ENCODE data around the gene SKAP1.
"Not testable (repeated sequence)": the region's sequence is repeated elsewhere in the genome, so short reads cannot be mapped to it uniquely, and the experiment has no call there.

Gene SKAP1

GRCh38 chr17:48429638-48430586 is at the start of gene SKAP1:
TSS of gene SKAP1 (minus strand) at chr17:48430214.
- DNase-seq: peak; percentile 51 to 62

- DNase-seq: no peak
Measured at GRCh38 chr17:48479014-48479402, 49.0 kb upstream of the SKAP1 start.

- DNase-seq: no peak
Measured at GRCh38 chr17:48478224-48479013, 48.4 kb upstream of the SKAP1 start.

GRCh38 chr17:48477221-48477620 is 47.2 kb upstream of the SKAP1 start:
- DNase-seq: no peak

GRCh38 chr17:48472411-48473281 is 42.6 kb upstream of the SKAP1 start:
- DNase-seq: no peak

- DNase-seq: no peak
Measured at GRCh38 chr17:48471817-48472410, 41.9 kb upstream of the SKAP1 start.

- DNase-seq: no peak
Measured at GRCh38 chr17:48470388-48471034, 40.5 kb upstream of the SKAP1 start.

GRCh38 chr17:48469227-48469626 is 39.2 kb upstream of the SKAP1 start:
- DNase-seq: no peak

GRCh38 chr17:48468299-48468698 is 38.3 kb upstream of the SKAP1 start:
- DNase-seq: no peak

GRCh38 chr17:48465884-48466283 is 35.9 kb upstream of the SKAP1 start:
- DNase-seq: no peak

GRCh38 chr17:48463526-48463925 is 33.5 kb upstream of the SKAP1 start:
- DNase-seq: no peak

- DNase-seq: no peak
Measured at GRCh38 chr17:48462946-48463345, 32.9 kb upstream of the SKAP1 start.

GRCh38 chr17:48460052-48460451 is 30.0 kb upstream of the SKAP1 start:
- DNase-seq: no peak

- no peak for DNase-seq
Measured at GRCh38 chr17:48459070-48459844, 29.2 kb upstream of the SKAP1 start.

- DNase-seq: peak; percentile 67 to 70
Measured at GRCh38 chr17:48457080-48457836, 27.2 kb upstream of the SKAP1 start.

GRCh38 chr17:48456589-48456988 is 26.6 kb upstream of the SKAP1 start:
- no peak for DNase-seq

- no peak for DNase-seq
Measured at GRCh38 chr17:48455791-48456190, 25.8 kb upstream of the SKAP1 start.

- DNase-seq: no peak
Measured at GRCh38 chr17:48453447-48453846, 23.4 kb upstream of the SKAP1 start.

- DNase-seq: no peak
Measured at GRCh38 chr17:48451489-48451888, 21.5 kb upstream of the SKAP1 start.

- DNase-seq: not testable (repeated sequence)
Measured at GRCh38 chr17:48449335-48449734, 19.3 kb upstream of the SKAP1 start.

Data from activated CD4-positive, alpha-beta T cell treated with anti-CD3 and anti-CD28 coated beads, Interleukin-2, amount 50 U/mL, for 4 hours (primary cell).